DOHH2 (cell line): ENCODE data around the gene IL1RAPL1.

Experiments
- EZH2phosphoT487 ChIP-seq: fragments of 200-600 bp; sonication (generic); IDR thresholded peaks from 2 replicates; pipeline ENCODE4 v1.6.1; 2017; ENCODE audit warnings: borderline replicate concordance, mild to moderate bottlenecking, antibody characterized with exemption, low read length, moderate library complexity, mixed read lengths
- TF ChIP-seq, protein P1 (sequence below): fragments of 200-600 bp; sonication (generic); IDR thresholded peaks from one replicate; pipeline ENCODE4 v1.5.1; 2014; ENCODE audit warnings: antibody characterized with exemption, mild to moderate bottlenecking, low read depth, low read length; ENCODE audit not compliant: poor library complexity, severe bottlenecking

DNA sequence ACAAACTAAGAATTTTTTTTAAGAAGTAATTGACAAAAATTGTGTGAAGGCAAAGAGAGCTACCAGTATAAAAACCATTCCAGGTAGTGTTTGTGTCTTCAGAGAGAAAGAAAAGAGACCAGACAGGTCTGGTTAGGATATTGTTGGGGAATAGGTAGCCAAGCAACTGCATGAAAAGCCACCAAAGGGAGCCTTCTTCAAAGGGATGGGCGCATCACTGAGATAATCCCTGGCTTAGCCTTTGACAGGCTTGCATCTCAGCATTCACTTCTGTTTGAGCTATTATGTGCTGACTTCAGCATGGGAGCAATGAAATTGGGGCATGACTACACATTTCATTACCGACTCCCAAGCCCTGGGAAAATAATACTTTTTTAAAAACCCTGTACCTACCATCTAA is 496.6 kb downstream of the IL1RAPL1 start:
- no peak for TF ChIP-seq EZH2phosphoT487
- TF ChIP-seq, protein P1, sequence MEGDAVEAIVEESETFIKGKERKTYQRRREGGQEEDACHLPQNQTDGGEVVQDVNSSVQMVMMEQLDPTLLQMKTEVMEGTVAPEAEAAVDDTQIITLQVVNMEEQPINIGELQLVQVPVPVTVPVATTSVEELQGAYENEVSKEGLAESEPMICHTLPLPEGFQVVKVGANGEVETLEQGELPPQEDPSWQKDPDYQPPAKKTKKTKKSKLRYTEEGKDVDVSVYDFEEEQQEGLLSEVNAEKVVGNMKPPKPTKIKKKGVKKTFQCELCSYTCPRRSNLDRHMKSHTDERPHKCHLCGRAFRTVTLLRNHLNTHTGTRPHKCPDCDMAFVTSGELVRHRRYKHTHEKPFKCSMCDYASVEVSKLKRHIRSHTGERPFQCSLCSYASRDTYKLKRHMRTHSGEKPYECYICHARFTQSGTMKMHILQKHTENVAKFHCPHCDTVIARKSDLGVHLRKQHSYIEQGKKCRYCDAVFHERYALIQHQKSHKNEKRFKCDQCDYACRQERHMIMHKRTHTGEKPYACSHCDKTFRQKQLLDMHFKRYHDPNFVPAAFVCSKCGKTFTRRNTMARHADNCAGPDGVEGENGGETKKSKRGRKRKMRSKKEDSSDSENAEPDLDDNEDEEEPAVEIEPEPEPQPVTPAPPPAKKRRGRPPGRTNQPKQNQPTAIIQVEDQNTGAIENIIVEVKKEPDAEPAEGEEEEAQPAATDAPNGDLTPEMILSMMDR = no peak
